ENCODE measurements around the gene NUCKS1.

The NUCKS1 gene

GRCh38 chr1:205693421-205693991, 56.5 kb downstream of the NUCKS1 start:
- no peak for DNase-seq

DNA sequence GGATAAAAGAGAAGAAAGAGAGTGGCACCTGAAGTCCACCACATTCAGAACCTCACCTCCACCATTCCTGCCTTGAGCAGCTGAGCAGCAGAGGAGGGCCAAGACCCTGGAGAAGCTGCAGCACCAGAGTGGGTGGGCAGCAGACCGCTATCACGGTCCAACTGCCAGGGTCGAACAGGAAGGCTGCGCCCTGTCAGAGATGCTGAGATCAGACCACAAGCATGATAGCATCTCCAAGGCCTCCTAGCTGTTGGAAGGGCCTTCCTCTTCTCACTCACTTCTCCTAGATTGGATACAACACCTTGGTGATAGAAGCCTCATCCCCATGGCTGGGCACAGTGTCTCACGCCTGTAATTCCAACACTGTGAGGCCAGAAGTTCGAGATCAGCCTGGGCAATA, 57.6 kb downstream of the NUCKS1 start:
- no peak for DNase-seq

DNA sequence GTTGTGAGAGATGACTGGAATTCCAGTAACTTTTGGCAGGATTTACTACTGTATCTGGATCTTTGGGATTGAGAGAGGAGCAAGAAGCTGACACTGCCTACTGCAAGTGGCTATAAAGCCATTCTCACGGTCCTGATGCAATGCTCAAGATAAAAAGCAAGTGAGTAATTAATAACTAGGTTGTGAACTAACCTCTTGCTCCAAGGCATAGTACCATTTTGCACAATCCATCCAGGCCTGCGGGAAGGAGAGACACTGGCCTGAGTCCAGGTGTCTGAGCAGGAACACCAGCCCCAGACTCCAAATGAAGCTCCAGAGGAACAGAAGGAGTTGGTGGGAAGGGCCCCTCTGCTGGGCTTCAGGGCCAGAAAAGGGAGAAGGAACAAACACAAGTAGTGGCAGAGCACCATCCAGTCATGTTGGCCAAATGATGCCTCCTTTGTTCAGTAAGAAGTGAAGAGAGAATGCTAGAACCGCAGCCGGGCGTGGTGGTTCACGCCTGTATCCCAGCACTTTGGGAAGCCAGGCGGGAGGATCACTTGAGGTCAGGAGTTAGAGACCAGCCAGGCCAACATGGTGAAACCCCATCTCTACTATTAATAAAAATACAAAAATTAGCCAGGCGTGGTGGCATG, 59.7 kb downstream of the NUCKS1 start:
- no peak for DNase-seq

GRCh38 chr1:205689479-205689878, 60.5 kb downstream of the NUCKS1 start:
- DNase-seq, result no peak

- DNase-seq, result no peak
Observed at GRCh38 chr1:205688171-205689080, 61.6 kb downstream of the NUCKS1 start.

DNA sequence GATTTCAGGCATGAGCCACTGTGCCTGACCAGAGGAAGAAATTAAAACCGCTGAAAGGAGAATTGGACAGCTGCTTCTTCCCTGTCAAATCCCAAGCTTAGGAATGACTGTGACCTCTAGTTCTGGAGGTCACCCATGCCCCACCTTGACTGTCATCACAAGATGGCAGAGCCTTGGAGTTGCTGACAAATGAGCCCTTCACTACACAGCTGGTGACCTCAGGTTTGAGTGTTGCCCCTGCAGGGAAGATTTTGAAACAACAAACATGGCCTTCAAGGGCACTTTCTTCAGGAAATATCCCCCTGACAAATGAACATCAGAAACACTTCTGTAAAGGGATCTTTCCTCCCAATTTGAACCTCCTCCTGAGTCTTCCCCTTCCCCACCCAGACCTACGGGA, 62.7 kb downstream of the NUCKS1 start:
- no peak for DNase-seq

- no peak for DNase-seq
Observed at GRCh38 chr1:205681364-205681763, 68.6 kb downstream of the NUCKS1 start.

GRCh38 chr1:205680073-205680851, 69.7 kb downstream of the NUCKS1 start, which contains the start of gene SLC45A3:
SLC45A3 (minus strand) TSS chr1:205680509; CDS start chr1:205664656, 15,853 bp downstream.
- peak in 1 of 5 donors; percentile 10 for DNase-seq

DNA sequence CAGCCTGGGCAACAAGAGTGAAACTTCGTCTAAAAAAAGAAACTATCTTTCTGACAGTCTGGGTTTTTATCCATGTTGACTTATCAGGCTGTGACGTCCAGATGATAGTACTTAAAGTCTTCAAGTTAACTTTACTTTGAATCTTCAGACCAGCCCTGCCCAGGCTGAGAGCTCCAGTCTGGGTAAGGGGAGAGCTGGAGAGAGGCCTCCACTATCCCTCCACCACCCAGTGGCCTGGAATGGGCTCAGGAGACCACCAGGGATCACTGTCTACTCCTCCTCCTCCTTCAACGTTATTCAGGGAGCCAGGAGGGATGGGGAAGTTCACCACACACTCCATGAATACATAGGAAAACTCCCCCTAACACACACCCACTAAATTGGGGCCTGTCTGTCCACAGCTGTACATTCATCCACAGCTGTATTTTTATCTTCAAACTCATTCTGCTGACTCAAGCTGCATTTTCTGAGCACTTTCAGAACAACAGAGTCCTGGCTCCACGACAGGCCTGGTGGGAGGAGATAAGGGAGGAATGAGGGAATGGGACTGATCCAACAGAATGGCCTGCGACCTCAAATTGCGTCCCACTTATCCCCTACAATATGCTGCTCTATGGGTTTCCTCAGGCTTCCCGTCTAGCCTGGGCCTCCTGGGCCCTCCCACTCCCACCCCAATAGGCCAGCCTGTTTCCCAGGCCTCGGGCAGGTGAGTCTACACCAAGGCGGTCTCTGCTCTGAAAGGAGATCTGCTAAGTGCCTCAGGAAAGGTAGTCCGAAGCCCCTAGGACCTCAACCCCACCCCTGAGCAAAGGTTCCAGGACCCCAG, 71.5 kb downstream of the NUCKS1 start:
- DNase-seq, result no peak

GRCh38 chr1:205677167-205677566, 72.8 kb downstream of the NUCKS1 start:
- no peak for DNase-seq

GRCh38 chr1:205676597-205676996, 73.4 kb downstream of the NUCKS1 start:
- DNase-seq, result no peak

DNA sequence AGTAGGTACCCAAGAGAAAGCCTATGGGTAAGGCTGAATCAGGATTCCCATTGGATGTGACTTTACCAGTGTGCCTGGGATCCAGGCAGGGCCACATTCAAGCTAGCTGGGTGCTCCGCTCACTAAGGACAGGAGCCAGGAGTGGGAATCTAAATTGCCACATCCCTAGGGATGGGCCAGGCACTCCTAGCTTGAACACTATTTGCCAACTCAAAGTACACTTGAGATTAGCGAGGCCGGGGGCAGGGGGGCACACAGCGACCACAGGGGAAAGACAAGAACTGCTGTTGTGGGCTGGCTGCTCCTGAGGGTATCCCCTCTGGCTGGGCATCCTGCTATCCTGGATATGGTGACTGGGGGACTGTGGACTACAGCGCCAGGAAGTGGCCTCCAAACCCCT, 74.0 kb downstream of the NUCKS1 start:
- DNase-seq, result no peak

- no peak for DNase-seq
Observed at GRCh38 chr1:205675247-205675646, 74.7 kb downstream of the NUCKS1 start.

- no peak for DNase-seq
Observed at GRCh38 chr1:205672970-205673369, 77.0 kb downstream of the NUCKS1 start.

DNA sequence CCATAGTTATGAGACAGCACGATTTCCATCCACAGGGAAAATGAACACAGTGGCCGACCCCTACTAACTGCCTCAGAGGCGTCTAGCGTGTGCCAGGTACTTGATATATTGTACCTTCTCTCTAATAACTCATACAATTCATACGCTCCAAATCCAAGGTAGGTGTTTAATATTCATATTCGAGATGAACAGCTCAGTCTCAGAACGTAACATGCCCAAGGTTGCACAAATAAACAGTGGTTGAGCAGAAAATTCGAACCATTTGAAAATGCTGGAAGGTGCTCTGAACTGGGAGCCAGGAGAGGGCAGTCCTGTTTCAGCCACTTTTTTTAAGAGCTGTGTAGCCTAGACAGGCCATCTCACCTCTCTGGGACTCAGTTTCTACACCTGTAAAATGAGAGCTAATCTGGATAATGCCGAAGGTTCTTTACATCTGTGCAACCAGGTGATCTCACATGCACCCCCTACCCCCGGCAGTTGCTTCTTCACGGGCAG, 77.5 kb downstream of the NUCKS1 start:
- DNase-seq, result no peak

DNA sequence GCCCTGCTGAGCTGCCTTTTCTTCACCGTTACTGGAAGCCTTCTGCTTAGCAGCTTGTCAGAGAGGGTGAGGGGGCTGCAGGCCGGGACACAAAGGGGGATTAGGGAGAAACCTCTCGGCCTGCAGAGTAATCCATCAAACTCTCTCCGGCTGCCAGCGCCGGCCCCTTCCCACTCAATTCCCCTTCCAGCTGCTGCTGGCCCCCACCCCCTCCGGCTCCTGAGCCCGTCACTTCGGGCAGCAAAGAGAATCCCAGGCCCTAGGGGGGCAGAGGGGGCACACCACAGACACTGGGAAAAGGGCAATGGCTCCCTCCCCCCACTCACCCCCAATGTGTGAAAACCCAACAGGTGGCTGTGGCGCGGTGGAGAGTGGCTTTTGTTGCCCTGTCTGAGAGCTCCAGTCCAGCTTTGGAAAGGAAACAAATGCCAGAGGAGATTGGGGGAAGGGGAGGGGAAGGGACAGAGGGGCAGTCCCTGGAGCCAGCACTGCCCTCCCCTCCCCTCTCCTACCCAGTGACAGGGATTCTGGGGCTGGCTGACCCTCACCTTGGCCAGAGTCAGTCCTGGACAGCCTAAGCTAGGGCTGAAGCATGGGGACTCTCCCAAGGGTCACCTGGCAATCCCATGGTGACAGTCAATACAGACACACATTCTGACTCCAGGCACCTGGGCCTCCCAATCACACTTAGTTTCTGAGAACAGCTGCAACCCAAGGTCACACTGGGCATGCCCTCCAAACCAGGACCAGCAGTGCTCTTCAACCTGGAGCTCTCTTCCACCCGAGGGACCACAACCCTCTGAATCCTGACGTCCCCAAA, 79.2 kb downstream of the NUCKS1 start:
- no peak for DNase-seq

GRCh38 chr1:205670150-205670446, 79.9 kb downstream of the NUCKS1 start:
- DNase-seq, result no peak

DNA sequence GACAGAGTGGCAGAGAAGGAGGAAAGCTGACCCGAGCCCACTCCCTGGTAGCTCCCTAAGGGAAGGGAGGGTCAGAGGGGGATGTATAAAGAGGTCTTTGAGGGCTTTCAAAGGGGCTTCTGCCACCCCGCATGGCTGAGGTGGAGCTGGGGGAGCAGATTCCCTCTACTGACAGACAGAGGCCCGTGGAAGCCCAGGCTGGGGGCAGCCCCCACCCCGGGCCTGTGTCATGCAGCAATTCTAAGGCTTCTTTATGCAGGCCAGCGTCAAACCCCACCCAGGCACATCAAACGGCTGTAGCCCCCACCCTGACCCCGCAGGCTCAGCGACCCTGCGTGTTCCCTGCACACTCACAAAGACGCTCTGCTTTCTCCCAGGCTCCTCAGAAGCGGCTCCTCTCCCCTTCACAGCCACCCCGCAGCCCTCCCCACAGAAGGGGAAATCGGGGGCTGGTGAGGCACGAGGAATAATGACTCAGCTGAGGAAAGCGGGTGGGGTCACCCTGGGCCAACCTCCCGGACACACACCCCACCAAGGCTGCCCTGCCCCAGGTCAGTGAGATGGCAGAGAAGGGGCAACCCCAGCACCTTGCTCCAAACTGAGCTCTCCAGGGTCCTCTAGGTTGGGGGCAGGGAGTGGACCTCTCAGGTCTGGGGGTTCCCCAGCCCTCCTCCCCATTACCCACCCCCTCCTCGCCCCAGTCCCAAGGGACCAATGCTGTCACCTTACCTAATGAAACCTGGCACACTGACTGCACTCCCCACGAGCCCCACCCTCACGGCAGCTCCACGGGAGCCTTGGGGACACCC, 80.4 kb downstream of the NUCKS1 start:
- DNase-seq, result no peak

- no peak for DNase-seq
Observed at GRCh38 chr1:205668951-205669340, 81.0 kb downstream of the NUCKS1 start.

All from T-helper 1 cell (primary cell).